NCI-H2171 (cell line): ENCODE measurements around the gene TAOK1.

ENCODE experiments used
- DNase-seq: peaks from one replicate; lab custom pipeline; 2025; lab: John Stamatoyannopoulos, UW

The TAOK1 gene

DNA sequence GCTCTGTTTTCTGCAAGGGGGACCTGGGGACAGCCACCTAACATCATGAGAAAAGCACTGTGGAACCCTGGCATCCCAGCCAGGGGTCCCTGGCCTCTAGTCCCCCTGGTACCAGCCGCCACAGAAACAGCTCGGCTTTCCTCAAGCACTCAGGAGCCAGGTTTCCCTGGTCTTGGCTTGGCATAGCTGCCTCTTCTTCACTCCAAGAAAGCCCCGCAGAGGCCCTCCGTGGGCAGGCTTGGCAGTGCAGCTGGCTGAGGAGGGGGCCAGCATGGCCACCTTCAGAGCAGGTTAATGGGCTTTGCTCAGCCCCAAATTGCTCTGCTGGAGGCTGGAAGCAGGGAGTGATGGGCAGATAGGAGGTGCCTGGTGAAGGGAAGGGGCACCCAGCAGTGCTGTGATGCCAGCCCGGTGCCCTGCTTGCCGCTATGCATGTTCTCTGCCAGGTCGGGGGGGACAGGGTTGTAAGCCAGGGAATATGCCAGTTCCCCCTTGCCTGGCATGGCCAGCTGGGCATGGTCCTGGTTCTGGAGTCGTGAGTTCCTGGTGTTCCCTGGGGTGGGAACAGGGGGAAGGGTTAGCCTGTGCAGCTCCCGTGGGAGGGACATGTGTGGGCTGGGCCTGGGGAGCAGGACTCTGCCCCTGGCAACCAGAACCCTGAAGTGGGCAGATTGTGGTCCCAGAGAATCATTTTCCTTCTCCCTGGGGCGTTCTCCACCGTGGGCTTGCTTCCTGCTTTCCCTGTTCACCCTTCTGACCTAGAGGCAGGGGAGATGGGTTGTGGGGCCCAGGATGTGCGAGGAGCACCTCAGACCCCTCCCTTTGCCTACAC lies 206.0 kb downstream of the TAOK1 start:
- no peak for DNase-seq

DNA sequence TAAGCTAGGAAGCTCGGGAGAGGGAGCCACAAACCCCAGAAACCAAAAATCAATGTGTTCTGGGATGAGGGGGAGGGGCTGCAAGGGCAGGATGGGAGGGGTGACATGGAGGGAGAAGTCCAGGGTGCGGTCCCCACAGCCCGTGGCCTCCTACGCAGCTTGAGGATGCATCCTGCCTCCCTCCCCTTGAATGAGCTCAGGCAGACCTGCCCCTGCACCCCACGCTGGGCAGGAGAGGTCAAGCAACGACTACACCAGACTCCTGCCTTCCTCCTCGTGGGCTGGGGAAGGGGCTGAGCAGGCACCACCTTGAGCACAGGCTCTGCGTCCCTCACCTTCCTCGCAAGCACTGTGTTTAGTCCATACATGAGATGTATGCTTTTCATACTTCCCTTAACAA lies 206.6 kb downstream of the TAOK1 start:
- no peak for DNase-seq

DNA sequence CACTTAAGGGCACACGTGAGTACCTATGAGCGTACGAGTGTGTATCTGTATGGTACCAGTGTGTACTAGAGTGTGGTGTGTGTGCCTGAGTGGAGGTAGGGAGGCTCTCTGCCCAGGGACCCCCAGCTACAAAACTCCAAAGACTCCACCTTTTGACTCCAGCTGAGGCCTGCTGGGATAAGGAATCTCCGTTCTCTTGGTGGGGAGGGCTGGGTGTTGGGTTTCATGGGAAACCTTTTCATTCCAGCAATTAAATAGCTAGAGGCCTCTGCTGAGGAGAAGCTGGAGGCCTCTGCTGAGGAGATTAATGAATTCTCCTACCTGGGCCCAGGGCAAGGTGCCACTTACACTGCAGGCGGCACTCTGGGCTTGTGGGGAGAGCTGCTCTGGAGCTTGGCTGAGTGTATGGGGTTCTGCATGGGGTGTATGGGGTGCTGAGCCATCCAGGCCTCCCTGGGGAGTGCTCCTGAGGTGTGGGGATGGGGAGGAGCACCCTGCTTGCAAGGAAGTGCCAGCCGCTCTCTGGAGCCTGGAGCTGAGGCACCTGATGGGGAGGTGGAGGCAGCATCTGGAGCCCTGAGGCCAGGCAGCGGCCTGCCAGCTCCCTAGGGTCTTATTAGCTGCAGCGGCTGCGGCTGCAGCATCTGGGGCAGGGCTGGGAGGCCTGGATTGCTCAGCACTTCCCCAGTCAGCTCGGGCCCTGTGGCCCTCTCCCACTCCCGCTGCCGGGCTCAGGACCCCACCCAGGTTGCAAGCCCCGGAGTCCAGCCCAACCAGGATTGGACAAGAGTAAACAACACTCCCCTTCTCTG lies 207.4 kb downstream of the TAOK1 start:
- peak; percentile 88 for DNase-seq
